Right lobe of liver (tissue), 4 donors: Measurements from ENCODE around the gene FRMPD4.

ENCODE experiments used
- POLR2A ChIP-seq: fragments of 450-650 bp; IDR thresholded peaks from one replicate; pipeline ENCODE4 v1.6.1; 2017; ENCODE audit warnings: antibody characterized with exemption, mild to moderate bottlenecking
- TF ChIP-seq, protein P1 (sequence below), 4 donors: fragments of 200-600 bp in 3 of 4; fragments of 450-650 bp in 1 of 4; IDR thresholded peaks; one replicate each; pipeline versions ENCODE4 v1.5.1 to v1.8.0; 2016 to 2022; ENCODE audit warnings: antibody characterized with exemption in 4 of 4, mild to moderate bottlenecking in 2 of 4
- donor health status: DM: no; HTN: no; CAD: no.
- donor health status: DM: no; HTN: no; CAD: no.
- donor health status: DM: no; HTN: yes; CAD: no.

DNA sequence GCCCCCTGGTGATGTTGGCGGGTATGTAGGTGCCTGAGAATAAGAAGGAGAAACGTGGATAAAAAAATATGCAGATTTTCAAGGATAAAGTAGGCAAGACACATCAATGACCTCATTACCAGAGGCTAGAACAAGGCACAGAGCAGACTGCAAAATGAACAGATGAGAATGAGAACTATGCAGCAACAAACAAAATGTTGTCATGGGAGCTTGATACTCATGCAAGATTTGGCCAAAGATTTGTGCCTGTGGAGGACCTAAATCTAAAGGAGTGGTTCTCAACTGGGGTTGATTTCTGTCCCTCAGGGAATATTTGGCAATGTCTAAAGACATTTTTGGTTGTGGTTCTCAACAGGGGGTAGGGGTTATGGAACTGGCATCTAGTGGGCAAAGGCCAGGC lies 177.3 kb downstream of the FRMPD4 start:
- TF ChIP-seq, protein P1, sequence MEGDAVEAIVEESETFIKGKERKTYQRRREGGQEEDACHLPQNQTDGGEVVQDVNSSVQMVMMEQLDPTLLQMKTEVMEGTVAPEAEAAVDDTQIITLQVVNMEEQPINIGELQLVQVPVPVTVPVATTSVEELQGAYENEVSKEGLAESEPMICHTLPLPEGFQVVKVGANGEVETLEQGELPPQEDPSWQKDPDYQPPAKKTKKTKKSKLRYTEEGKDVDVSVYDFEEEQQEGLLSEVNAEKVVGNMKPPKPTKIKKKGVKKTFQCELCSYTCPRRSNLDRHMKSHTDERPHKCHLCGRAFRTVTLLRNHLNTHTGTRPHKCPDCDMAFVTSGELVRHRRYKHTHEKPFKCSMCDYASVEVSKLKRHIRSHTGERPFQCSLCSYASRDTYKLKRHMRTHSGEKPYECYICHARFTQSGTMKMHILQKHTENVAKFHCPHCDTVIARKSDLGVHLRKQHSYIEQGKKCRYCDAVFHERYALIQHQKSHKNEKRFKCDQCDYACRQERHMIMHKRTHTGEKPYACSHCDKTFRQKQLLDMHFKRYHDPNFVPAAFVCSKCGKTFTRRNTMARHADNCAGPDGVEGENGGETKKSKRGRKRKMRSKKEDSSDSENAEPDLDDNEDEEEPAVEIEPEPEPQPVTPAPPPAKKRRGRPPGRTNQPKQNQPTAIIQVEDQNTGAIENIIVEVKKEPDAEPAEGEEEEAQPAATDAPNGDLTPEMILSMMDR (IDR thresholded peaks at IDR 0.05), result no peak
- no peak for TF ChIP-seq POLR2A
